Measurements from ENCODE around the gene STX18.

Gene STX18

DNA sequence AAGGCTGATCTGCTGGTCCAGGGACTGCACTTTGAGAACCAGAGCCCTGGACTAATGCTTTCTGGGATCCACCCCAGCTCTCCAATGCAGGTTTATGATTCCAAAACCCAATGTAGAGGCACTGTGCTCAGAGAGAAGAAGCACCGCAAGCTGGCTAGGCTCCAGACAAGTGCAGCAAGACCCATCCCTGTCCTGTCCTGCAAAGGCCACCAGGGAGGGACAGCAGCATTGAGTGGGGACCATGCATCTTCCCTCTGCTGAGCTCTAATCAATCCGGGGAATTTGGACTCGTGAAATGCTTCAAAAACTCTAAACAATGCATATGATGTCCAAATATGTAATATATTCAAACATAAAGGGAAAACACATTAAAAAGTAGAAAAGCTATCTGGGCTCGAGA is 165.8 kb downstream of the STX18 start:
- TF ChIP-seq, protein P1, sequence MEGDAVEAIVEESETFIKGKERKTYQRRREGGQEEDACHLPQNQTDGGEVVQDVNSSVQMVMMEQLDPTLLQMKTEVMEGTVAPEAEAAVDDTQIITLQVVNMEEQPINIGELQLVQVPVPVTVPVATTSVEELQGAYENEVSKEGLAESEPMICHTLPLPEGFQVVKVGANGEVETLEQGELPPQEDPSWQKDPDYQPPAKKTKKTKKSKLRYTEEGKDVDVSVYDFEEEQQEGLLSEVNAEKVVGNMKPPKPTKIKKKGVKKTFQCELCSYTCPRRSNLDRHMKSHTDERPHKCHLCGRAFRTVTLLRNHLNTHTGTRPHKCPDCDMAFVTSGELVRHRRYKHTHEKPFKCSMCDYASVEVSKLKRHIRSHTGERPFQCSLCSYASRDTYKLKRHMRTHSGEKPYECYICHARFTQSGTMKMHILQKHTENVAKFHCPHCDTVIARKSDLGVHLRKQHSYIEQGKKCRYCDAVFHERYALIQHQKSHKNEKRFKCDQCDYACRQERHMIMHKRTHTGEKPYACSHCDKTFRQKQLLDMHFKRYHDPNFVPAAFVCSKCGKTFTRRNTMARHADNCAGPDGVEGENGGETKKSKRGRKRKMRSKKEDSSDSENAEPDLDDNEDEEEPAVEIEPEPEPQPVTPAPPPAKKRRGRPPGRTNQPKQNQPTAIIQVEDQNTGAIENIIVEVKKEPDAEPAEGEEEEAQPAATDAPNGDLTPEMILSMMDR (IDR thresholded peaks at IDR 0.05; ENCODE audit: extremely low read depth, insufficient read depth, missing control alignments): no peak
- in situ Hi-C loops (cut with MboI; ENCODE audit: low pct_unique_long_range_greater_than_20kb, low sequenced_read_pairs, unreplicated experiment): no loop called here
- DNase-seq (ENCODE audit: low spot score): no peak

DNA sequence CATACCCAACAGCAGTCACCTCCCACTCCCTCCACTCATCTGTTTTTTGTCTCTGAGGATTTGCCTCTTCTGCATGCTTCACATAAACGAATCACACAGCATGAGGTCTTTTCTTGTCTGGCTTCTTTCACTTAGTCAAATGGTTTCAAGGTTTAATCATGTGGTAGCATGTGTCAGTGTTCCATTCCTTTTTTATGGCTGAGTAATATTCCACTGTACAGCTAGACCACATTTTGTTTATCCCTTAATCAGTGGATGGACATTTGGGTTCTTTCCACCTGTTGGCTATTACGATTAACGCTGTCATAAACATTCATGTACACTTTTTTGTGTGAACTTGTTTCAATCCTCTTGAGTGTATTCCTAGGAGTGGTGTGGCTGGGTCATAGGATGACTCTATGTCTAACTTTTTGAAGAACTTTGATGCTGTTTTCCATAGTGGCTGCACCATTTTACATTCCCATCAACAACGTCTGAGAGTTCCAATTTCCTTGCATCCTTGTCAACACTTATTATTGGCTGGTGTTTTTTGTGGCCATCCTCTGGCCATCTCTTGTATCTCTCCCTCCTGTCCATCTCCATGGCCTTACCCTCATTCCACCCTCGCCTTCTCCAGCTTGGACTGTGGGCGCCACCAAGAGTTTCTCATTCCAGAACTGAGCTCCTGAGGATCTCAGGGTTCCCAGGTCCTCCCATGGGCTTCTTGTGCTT is 167.3 kb downstream of the STX18 start:
- in situ Hi-C loops (cut with MboI; ENCODE audit: low pct_unique_long_range_greater_than_20kb, low sequenced_read_pairs, unreplicated experiment): no loop called here
- no peak for DNase-seq (ENCODE audit: low spot score)
- TF ChIP-seq, protein P1 (IDR thresholded peaks at IDR 0.05; ENCODE audit: extremely low read depth, insufficient read depth, missing control alignments): no peak

All from GM13977 (cell line).